Ishikawa (cell line): ENCODE results near the gene APOBEC3F.

Source experiments
- CEBPB ChIP-seq: IDR thresholded peaks from 2 replicates; pipeline ENCODE4 v1.6.1; 2012
- CREB1 ChIP-seq: IDR thresholded peaks from 2 replicates; pipeline ENCODE4 v1.6.1; 2012; ENCODE audit warnings: low read depth
- EP300 ChIP-seq: IDR thresholded peaks from 2 replicates; pipeline ENCODE4 v1.6.1; 2012; ENCODE audit warnings: borderline replicate concordance
- FOXM1 ChIP-seq: IDR thresholded peaks from 2 replicates; pipeline ENCODE4 v1.6.1; 2012; ENCODE audit warnings: low read depth, borderline replicate concordance
- NFIC ChIP-seq: IDR thresholded peaks from 2 replicates; pipeline ENCODE4 v1.6.1; 2012
- RAD21 ChIP-seq: IDR thresholded peaks from 2 replicates; pipeline ENCODE4 v1.6.1; 2012; ENCODE audit warnings: low read depth
- TAF1 ChIP-seq: IDR thresholded peaks from 2 replicates; pipeline ENCODE4 v1.6.1; 2012; ENCODE audit warnings: low read depth, mild to moderate bottlenecking
- TCF12 ChIP-seq: IDR thresholded peaks from 2 replicates; pipeline ENCODE4 v1.6.1; 2012; ENCODE audit warnings: low read depth
- TEAD4 ChIP-seq: IDR thresholded peaks from 2 replicates; pipeline ENCODE4 v1.6.1; 2012
- YY1 ChIP-seq: IDR thresholded peaks from 2 replicates; pipeline ENCODE4 v1.6.1; 2012; ENCODE audit warnings: low read depth
- TF ChIP-seq, protein P1 (sequence below): IDR thresholded peaks from 2 replicates; pipeline ENCODE4 v1.6.1; 2012
- TF ChIP-seq, protein P2 (sequence below): IDR thresholded peaks from 2 replicates; pipeline ENCODE4 v1.6.1; 2012; ENCODE audit warnings: low read depth, mild to moderate bottlenecking
- TF ChIP-seq, protein P3 (sequence below): IDR thresholded peaks from 2 replicates; pipeline ENCODE4 v1.6.1; 2012

DNA sequence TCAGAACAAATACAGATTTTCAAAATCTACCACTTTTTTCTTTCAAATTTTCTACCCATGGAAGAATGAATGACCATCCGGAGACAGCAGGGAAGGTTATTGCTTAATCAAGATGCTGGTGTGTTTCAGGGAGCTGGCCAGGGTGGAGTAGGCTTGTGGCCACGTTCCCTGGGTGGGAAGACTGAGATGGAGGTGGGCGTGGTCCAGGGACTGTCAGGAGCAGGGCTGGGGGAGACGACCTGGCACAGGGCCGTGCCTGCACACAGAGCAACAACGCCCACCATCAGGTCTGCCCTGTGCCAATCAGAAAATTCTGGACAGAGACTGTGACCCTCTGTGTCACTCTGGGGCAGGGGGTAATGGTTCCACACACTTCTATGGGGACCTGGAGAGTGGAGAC is 49.3 kb downstream of the APOBEC3F start:
- TF ChIP-seq, protein P1, sequence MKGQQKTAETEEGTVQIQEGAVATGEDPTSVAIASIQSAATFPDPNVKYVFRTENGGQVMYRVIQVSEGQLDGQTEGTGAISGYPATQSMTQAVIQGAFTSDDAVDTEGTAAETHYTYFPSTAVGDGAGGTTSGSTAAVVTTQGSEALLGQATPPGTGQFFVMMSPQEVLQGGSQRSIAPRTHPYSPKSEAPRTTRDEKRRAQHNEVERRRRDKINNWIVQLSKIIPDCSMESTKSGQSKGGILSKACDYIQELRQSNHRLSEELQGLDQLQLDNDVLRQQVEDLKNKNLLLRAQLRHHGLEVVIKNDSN, result no peak
- TF ChIP-seq, protein P2, sequence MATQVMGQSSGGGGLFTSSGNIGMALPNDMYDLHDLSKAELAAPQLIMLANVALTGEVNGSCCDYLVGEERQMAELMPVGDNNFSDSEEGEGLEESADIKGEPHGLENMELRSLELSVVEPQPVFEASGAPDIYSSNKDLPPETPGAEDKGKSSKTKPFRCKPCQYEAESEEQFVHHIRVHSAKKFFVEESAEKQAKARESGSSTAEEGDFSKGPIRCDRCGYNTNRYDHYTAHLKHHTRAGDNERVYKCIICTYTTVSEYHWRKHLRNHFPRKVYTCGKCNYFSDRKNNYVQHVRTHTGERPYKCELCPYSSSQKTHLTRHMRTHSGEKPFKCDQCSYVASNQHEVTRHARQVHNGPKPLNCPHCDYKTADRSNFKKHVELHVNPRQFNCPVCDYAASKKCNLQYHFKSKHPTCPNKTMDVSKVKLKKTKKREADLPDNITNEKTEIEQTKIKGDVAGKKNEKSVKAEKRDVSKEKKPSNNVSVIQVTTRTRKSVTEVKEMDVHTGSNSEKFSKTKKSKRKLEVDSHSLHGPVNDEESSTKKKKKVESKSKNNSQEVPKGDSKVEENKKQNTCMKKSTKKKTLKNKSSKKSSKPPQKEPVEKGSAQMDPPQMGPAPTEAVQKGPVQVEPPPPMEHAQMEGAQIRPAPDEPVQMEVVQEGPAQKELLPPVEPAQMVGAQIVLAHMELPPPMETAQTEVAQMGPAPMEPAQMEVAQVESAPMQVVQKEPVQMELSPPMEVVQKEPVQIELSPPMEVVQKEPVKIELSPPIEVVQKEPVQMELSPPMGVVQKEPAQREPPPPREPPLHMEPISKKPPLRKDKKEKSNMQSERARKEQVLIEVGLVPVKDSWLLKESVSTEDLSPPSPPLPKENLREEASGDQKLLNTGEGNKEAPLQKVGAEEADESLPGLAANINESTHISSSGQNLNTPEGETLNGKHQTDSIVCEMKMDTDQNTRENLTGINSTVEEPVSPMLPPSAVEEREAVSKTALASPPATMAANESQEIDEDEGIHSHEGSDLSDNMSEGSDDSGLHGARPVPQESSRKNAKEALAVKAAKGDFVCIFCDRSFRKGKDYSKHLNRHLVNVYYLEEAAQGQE, result no peak
- TF ChIP-seq TAF1, result no peak
- no peak for TF ChIP-seq RAD21
- TF ChIP-seq EP300, result no peak
- TF ChIP-seq, protein P3, sequence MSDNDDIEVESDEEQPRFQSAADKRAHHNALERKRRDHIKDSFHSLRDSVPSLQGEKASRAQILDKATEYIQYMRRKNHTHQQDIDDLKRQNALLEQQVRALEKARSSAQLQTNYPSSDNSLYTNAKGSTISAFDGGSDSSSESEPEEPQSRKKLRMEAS, result no peak
- TF ChIP-seq CEBPB, result no peak
- no peak for TF ChIP-seq NFIC
- TF ChIP-seq TEAD4, result no peak
- no peak for TF ChIP-seq YY1
- no peak for TF ChIP-seq FOXM1
- TF ChIP-seq TCF12, result no peak
- TF ChIP-seq CREB1, result no peak
